ENCODE results near the gene DGKB. TPM values are rescaled to one million over a fixed set of nuclear protein-coding genes. Genes with fewer than 3 reads are reported as not detected.

Gene DGKB
- total and polyA plus RNA-seq, 7 donors = 0.39 to 22.4 (median 11.3) TPM; not detected in 2

GRCh38 chr7:14521183-14521582, 381.4 kb downstream of the DGKB start:
- WGBS, 2 donors = 93% methylated on average over 3 of the region's 3 CpGs
- intact Hi-C loops (cut with DNase I) = no loop called here
- Histone ChIP-seq H3K4me3 (no peak overlapping the region), H3K9me3 (no peaks in the 10 kb centered on the region), H3K36me3 (no peaks in the 10 kb centered on the region), H3K27me3 (no peaks in the 10 kb centered on the region), H3K27ac (no peak overlapping the region), H3K4me1 (no peaks in the 10 kb centered on the region)
- TF ChIP-seq POLR2AphosphoS5 (IDR thresholded peaks at IDR 0.05) = no peak
- no peak for TF ChIP-seq POLR2A (IDR thresholded peaks at IDR 0.05)
- no peak for TF ChIP-seq CTCF (IDR thresholded peaks at IDR 0.05)
- TF ChIP-seq EP300 (IDR thresholded peaks at IDR 0.05) = no peak
- no peak for DNase-seq

- no peak for DNase-seq
- 88 to 90% methylated on average over 2 of the region's 2 CpGs for WGBS, 2 donors
- Histone ChIP-seq H3K4me1 (no peaks in the 10 kb centered on the region), H3K36me3 (no peaks in the 10 kb centered on the region), H3K27me3 (no peaks in the 10 kb centered on the region), H3K9me3 (peaks cover 0 to 3% (median 2%) of the 10 kb centered on the region in 4 donors), H3K27ac (no peak overlapping the region), H3K4me3 (no peak overlapping the region)
- TF ChIP-seq POLR2A (IDR thresholded peaks at IDR 0.05) = no peak
- no peak for TF ChIP-seq POLR2AphosphoS5 (IDR thresholded peaks at IDR 0.05)
- no peak for TF ChIP-seq CTCF (IDR thresholded peaks at IDR 0.05)
- no peak for TF ChIP-seq EP300 (IDR thresholded peaks at IDR 0.05)
- intact Hi-C loops (cut with DNase I) = no loop called here
Observed at GRCh38 chr7:14510268-14510667, 392.3 kb downstream of the DGKB start.

GRCh38 chr7:14507617-14508016, 394.9 kb downstream of the DGKB start:
- Histone ChIP-seq H3K36me3 (no peaks in the 10 kb centered on the region), H3K27me3 (no peaks in the 10 kb centered on the region), H3K9me3 (peaks cover 0 to 3% (median 2%) of the 10 kb centered on the region in 4 donors), H3K4me3 (no peak overlapping the region), H3K4me1 (no peaks in the 10 kb centered on the region), H3K27ac (no peak overlapping the region)
- WGBS, 2 donors = 53 to 57% methylated on average over 3 of the region's 3 CpGs
- no peak for TF ChIP-seq EP300 (IDR thresholded peaks at IDR 0.05)
- TF ChIP-seq POLR2A (IDR thresholded peaks at IDR 0.05) = no peak
- TF ChIP-seq POLR2AphosphoS5 (IDR thresholded peaks at IDR 0.05) = no peak
- TF ChIP-seq CTCF (IDR thresholded peaks at IDR 0.05) = no peak
- intact Hi-C loops (cut with DNase I) = no loop called here
- DNase-seq = no peak

- TF ChIP-seq EP300 (IDR thresholded peaks at IDR 0.05) = no peak
- no peak for TF ChIP-seq CTCF (IDR thresholded peaks at IDR 0.05)
- no peak for TF ChIP-seq POLR2A (IDR thresholded peaks at IDR 0.05)
- H3K4me3 ChIP-seq = no peak overlapping the region
- DNase-seq = no peak
- no peaks in the 10 kb centered on the region for H3K4me1 ChIP-seq
- no peaks in the 10 kb centered on the region for H3K27me3 ChIP-seq
- no peaks in the 10 kb centered on the region for H3K36me3 ChIP-seq
- 81 to 87% methylated on average over 2 of the region's 2 CpGs for WGBS, 2 donors
- H3K9me3 ChIP-seq = peaks cover 0 to 3% (median 2%) of the 10 kb centered on the region in 4 donors
- no peak overlapping the region for H3K27ac ChIP-seq
- intact Hi-C loops (cut with DNase I) = no loop called here
Observed at GRCh38 chr7:14505906-14506305, 396.6 kb downstream of the DGKB start.

GRCh38 chr7:14504134-14504533, 398.4 kb downstream of the DGKB start:
- 78 to 88% methylated on average over 2 of the region's 2 CpGs for WGBS, 2 donors
- H3K4me3 ChIP-seq = no peak overlapping the region
- H3K27me3 ChIP-seq = no peaks in the 10 kb centered on the region
- intact Hi-C loops (cut with DNase I) = no loop called here
- peaks cover 0 to 3% (median 2%) of the 10 kb centered on the region in 4 donors for H3K9me3 ChIP-seq
- TF ChIP-seq POLR2A (IDR thresholded peaks at IDR 0.05) = no peak
- no peak for DNase-seq
- no peaks in the 10 kb centered on the region for H3K36me3 ChIP-seq
- H3K27ac ChIP-seq = no peak overlapping the region
- no peaks in the 10 kb centered on the region for H3K4me1 ChIP-seq

All from sigmoid colon (tissue), 7 donors.